Measurements from ENCODE around the gene DYNLL2. TPM values are rescaled to one million over a fixed set of nuclear protein-coding genes. Genes with fewer than 3 reads are reported as not detected.
"Not testable (repeated sequence)": the region's sequence is repeated elsewhere in the genome, so short reads cannot be mapped to it uniquely, and the experiment has no call there.

The DYNLL2 gene
- total RNA-seq, 1 experiment from 2014 or later, result 38.7 TPM

GRCh38 chr17:58072862-58073261 is 10.4 kb upstream of the DYNLL2 start:
- Histone ChIP-seq H2BK120ac (ENCODE audit: low read depth, low read length, poor library complexity, severe bottlenecking) (no peak overlapping the region), H3K23ac (ENCODE audit: insufficient read length, low read depth, low read length) (no peak overlapping the region), H2BK5ac (ENCODE audit: insufficient read length, low read length) (no peak overlapping the region), H2BK12ac (ENCODE audit: insufficient read length, low read depth, low read length) (no peak overlapping the region), H3K9ac (ENCODE audit: extremely low read depth, insufficient read length, low read length) (no peak overlapping the region), H2AK5ac (ENCODE audit: insufficient read length, low read length) (no peak overlapping the region), H3K79me2 (ENCODE audit: insufficient read depth, low read length) (no peaks in the 10 kb centered on the region), H3K4me1 (ENCODE audit: insufficient read depth, low read length) (no peaks in the 10 kb centered on the region), H2BK15ac (ENCODE audit: low read depth, low read length) (no peak overlapping the region), H3K4me2 (ENCODE audit: insufficient read depth, insufficient read length, low read length) (no peak overlapping the region), H4K20me1 (ENCODE audit: control insufficient read depth, insufficient read depth, insufficient read length) (no peaks in the 10 kb centered on the region), H2BK20ac (ENCODE audit: low read depth, low read length, poor library complexity, severe bottlenecking) (no peak overlapping the region), H3K18ac (ENCODE audit: insufficient read length, low read depth, low read length) (no peak overlapping the region), H3K27me3 (ENCODE audit: insufficient read depth, low read length) (no peaks in the 10 kb centered on the region), H4K5ac (ENCODE audit: insufficient read length, low read depth, low read length) (no peak overlapping the region), H4K91ac (ENCODE audit: insufficient read length, low read depth, low read length) (no peak overlapping the region), H3K56ac (ENCODE audit: insufficient read length, low read depth, low read length) (no peak overlapping the region), H3K4ac (ENCODE audit: low read depth, low read length) (no peak overlapping the region), H4K8ac (replicated peaks; ENCODE audit: insufficient read length, low read depth, low read length) (no peak overlapping the region), H3K27ac (ENCODE audit: insufficient read length, low read depth, low read length) (no peak overlapping the region), H3K79me1 (ENCODE audit: insufficient read depth, low read depth, low read length, poor library complexity, severe bottlenecking) (no peaks in the 10 kb centered on the region), H3K9me3 (ENCODE audit: control insufficient read depth, low read depth, low read length) (no peaks in the 10 kb centered on the region), H3T11ph (ENCODE audit: low read length) (no peak overlapping the region), H2AFZ (ENCODE audit: low read length) (no peak overlapping the region), H3K14ac (ENCODE audit: insufficient read depth, low read length) (no peak overlapping the region), H3K23me2 (ENCODE audit: insufficient read length, low read depth, low read length, poor library complexity, severe bottlenecking) (no peaks in the 10 kb centered on the region)
- Mint-ChIP-seq H3K27me3 (ENCODE audit: low read depth) (peaks cover 25% of the 10 kb centered on the region), H3K27ac (no peak overlapping the region), H3K9me3 (no peaks in the 10 kb centered on the region), H3K4me1 (peaks cover 3% of the 10 kb centered on the region in 2 experiments), H3K4me3 (no peak overlapping the region), H3K36me3 (ENCODE audit: insufficient read depth in 1 of 3, low read depth in 3 of 3) (no peaks in the 10 kb centered on the region; a peak in 1 of 7 replicates)
- DNase-seq, result no peak
- no CpG with 5 or more reads among the region's 1 CpG for WGBS (ENCODE audit: extremely low coverage, insufficient read length, low lambda C conversion rate)
- TF ChIP-seq CTCF (conservative IDR thresholded peaks at IDR 0.05), result no peak

- no CpG with 5 or more reads among the region's 7 CpGs for WGBS (ENCODE audit: extremely low coverage, insufficient read length, low lambda C conversion rate)
- not testable (repeated sequence) for H3K4me3 Mint-ChIP-seq
These were observed 10.0 kb upstream of the DYNLL2 start for GRCh38 chr17:58073266-58073665.

More at GRCh38 chr17:58073266-58073665, 10.0 kb upstream of the DYNLL2 start:
- not testable (repeated sequence) for H3K27ac ChIP-seq (ENCODE audit: insufficient read length, low read depth, low read length); H3K18ac ChIP-seq (ENCODE audit: insufficient read length, low read depth, low read length); H3K4me1 ChIP-seq (ENCODE audit: insufficient read depth, low read length); H3K14ac ChIP-seq (ENCODE audit: insufficient read depth, low read length); H2BK20ac ChIP-seq (ENCODE audit: low read depth, low read length, poor library complexity, severe bottlenecking); H3K79me2 ChIP-seq (ENCODE audit: insufficient read depth, low read length); H3K9me3 ChIP-seq (ENCODE audit: control insufficient read depth, low read depth, low read length); H2BK15ac ChIP-seq (ENCODE audit: low read depth, low read length); H3K4me2 ChIP-seq (ENCODE audit: insufficient read depth, insufficient read length, low read length); H3T11ph ChIP-seq (ENCODE audit: low read length); H3K23me2 ChIP-seq (ENCODE audit: insufficient read length, low read depth, low read length, poor library complexity, severe bottlenecking); H4K20me1 ChIP-seq (ENCODE audit: control insufficient read depth, insufficient read depth, insufficient read length); H4K8ac ChIP-seq (replicated peaks; ENCODE audit: insufficient read length, low read depth, low read length); H3K9me3 Mint-ChIP-seq; H3K27ac Mint-ChIP-seq; H3K4ac ChIP-seq (ENCODE audit: low read depth, low read length); H3K4me1 Mint-ChIP-seq; H3K36me3 Mint-ChIP-seq (ENCODE audit: insufficient read depth in 1 of 3, low read depth in 3 of 3); H3K23ac ChIP-seq (ENCODE audit: insufficient read length, low read depth, low read length); H2AK5ac ChIP-seq (ENCODE audit: insufficient read length, low read length); H3K9ac ChIP-seq (ENCODE audit: extremely low read depth, insufficient read length, low read length); H2AFZ ChIP-seq (ENCODE audit: low read length); H4K5ac ChIP-seq (ENCODE audit: insufficient read length, low read depth, low read length); H3K79me1 ChIP-seq (ENCODE audit: insufficient read depth, low read depth, low read length, poor library complexity, severe bottlenecking); H2BK120ac ChIP-seq (ENCODE audit: low read depth, low read length, poor library complexity, severe bottlenecking); H2BK12ac ChIP-seq (ENCODE audit: insufficient read length, low read depth, low read length); H3K56ac ChIP-seq (ENCODE audit: insufficient read length, low read depth, low read length); H3K27me3 ChIP-seq (ENCODE audit: insufficient read depth, low read length); DNase-seq; H4K91ac ChIP-seq (ENCODE audit: insufficient read length, low read depth, low read length); H2BK5ac ChIP-seq (ENCODE audit: insufficient read length, low read length)
- H3K27me3 Mint-ChIP-seq (ENCODE audit: low read depth), result peaks cover 29% of the 10 kb centered on the region

All from H9 (cell line).